HEK293 (cell line): ENCODE measurements around the gene ANXA7.

Experiments used
- CTCF ChIA-PET: fragments of 350-600 bp; formaldehyde crosslinking; extraction: SDS; loops from one replicate; lab custom pipeline; 2021; ENCODE audit warnings: antibody characterized with exemption; lab: Yijun Ruan, JAX
- POLR2A ChIA-PET: fragments of 300-600 bp; formaldehyde crosslinking; extraction: SDS; loops from one replicate; lab custom pipeline; 2020; ENCODE audit warnings: antibody characterized with exemption, inconsistent platforms; lab: Yijun Ruan, JAX
- H3K27ac ChIP-seq: fragments of 200-500 bp; sonication (Bioruptor generic); 2 replicates; pipeline ENCODE4 v1.5.1; 2014; ENCODE audit warnings: low read depth, low read length, control low read depth, inconsistent platforms; ENCODE audit errors: extremely low read depth
- H3K36me3 ChIP-seq, 2 experiments: fragments of 200-500 bp in 1 of 2; sonication (Bioruptor generic) in 1 of 2; 1 replicate in 1 of 2; 2 replicates in 1 of 2; pipeline ENCODE4 v1.5.1; 2014 to 2017; ENCODE audit warnings: inconsistent platforms in 2 of 2, low read length in 2 of 2; ENCODE audit not compliant: control insufficient read depth in 2 of 2, insufficient read depth in 1 of 2
- H3K4me1 ChIP-seq: fragments of 200-500 bp; sonication (Bioruptor generic); 2 replicates; pipeline ENCODE4 v1.5.1; 2014; ENCODE audit warnings: mild to moderate bottlenecking, low read length, inconsistent platforms; ENCODE audit not compliant: control insufficient read depth, insufficient read depth
- H3K4me3 ChIP-seq: 2 replicates; pipeline ENCODE4 v1.5.1; 2011; ENCODE audit warnings: low read depth, mild to moderate bottlenecking, control low read depth, low read length, moderate library complexity
- H3K9me3 ChIP-seq: fragments of 200-500 bp; sonication (Bioruptor generic); 2 replicates; pipeline ENCODE4 v1.5.1; 2014; ENCODE audit warnings: low read depth, low read length, inconsistent platforms; ENCODE audit not compliant: control insufficient read depth, insufficient read depth
- BCL6B ChIP-seq: fragments of 450-650 bp; formaldehyde crosslinking; IDR thresholded peaks from 2 replicates; pipeline ENCODE4 v1.5.1; 2017; ENCODE audit warnings: missing biosample characterization, missing genetic modification characterization
- CTCF ChIP-seq: fragments of 450-650 bp; formaldehyde crosslinking; IDR thresholded peaks from 2 replicates; pipeline ENCODE4 v1.5.1; 2016; ENCODE audit warnings: missing biosample characterization, missing genetic modification characterization
- GLI4 ChIP-seq: fragments of 450-650 bp; formaldehyde crosslinking; IDR thresholded peaks from 2 replicates; pipeline ENCODE4 v1.5.1; 2016; ENCODE audit warnings: missing biosample characterization, missing genetic modification characterization
- IKZF3 ChIP-seq: fragments of 450-650 bp; IDR thresholded peaks from 2 replicates; pipeline ENCODE4 v1.5.0; 2018; ENCODE audit warnings: missing biosample characterization, mild to moderate bottlenecking, missing genetic modification characterization, moderate library complexity
- INSM2 ChIP-seq: fragments of 450-650 bp; formaldehyde crosslinking; IDR thresholded peaks from 2 replicates; pipeline ENCODE4 v1.5.1; 2016; ENCODE audit warnings: missing biosample characterization, missing genetic modification characterization
- OSR2 ChIP-seq: fragments of 450-650 bp; formaldehyde crosslinking; IDR thresholded peaks from 2 replicates; pipeline ENCODE4 v1.5.1; 2016; ENCODE audit warnings: missing biosample characterization, missing genetic modification characterization
- OVOL3 ChIP-seq: fragments of 450-650 bp; formaldehyde crosslinking; IDR thresholded peaks from 2 replicates; pipeline ENCODE4 v1.5.1; 2016; ENCODE audit warnings: missing biosample characterization, missing genetic modification characterization
- WT1 ChIP-seq: fragments of 450-650 bp; formaldehyde crosslinking; IDR thresholded peaks from 2 replicates; pipeline ENCODE4 v1.5.1; 2016; ENCODE audit warnings: missing biosample characterization, missing genetic modification characterization
- YY2 ChIP-seq: fragments of 450-650 bp; formaldehyde crosslinking; IDR thresholded peaks from 2 replicates; pipeline ENCODE4 v1.5.1; 2016; ENCODE audit warnings: missing biosample characterization, missing genetic modification characterization
- ZBTB49 ChIP-seq: fragments of 450-650 bp; formaldehyde crosslinking; IDR thresholded peaks from 2 replicates; pipeline ENCODE4 v1.5.1; 2016; ENCODE audit warnings: missing biosample characterization, missing genetic modification characterization, low read depth
- ZBTB7A ChIP-seq: fragments of 450-650 bp; formaldehyde crosslinking; IDR thresholded peaks from 2 replicates; pipeline ENCODE4 v1.5.1; 2016; ENCODE audit warnings: low read depth, missing biosample characterization, missing genetic modification characterization
- ZEB2 ChIP-seq: fragments of 450-650 bp; formaldehyde crosslinking; IDR thresholded peaks from 2 replicates; pipeline ENCODE4 v1.5.1; 2016; ENCODE audit warnings: missing biosample characterization, missing genetic modification characterization
- ZFP3 ChIP-seq: fragments of 450-650 bp; formaldehyde crosslinking; IDR thresholded peaks from 2 replicates; pipeline ENCODE4 v1.5.1; 2016; ENCODE audit warnings: low read depth, missing biosample characterization, missing genetic modification characterization
- ZFP37 ChIP-seq: fragments of 450-650 bp; formaldehyde crosslinking; IDR thresholded peaks from 2 replicates; pipeline ENCODE4 v1.5.1; 2016; ENCODE audit warnings: missing biosample characterization, missing genetic modification characterization
- ZNF23 ChIP-seq: fragments of 450-650 bp; formaldehyde crosslinking; IDR thresholded peaks from 2 replicates; pipeline ENCODE4 v1.5.1; 2016; ENCODE audit warnings: missing biosample characterization, missing genetic modification characterization, borderline replicate concordance
- ZNF239 ChIP-seq: fragments of 450-650 bp; formaldehyde crosslinking; IDR thresholded peaks from 2 replicates; pipeline ENCODE4 v1.5.1; 2016; ENCODE audit warnings: missing biosample characterization, missing genetic modification characterization
- ZNF416 ChIP-seq: fragments of 450-650 bp; formaldehyde crosslinking; IDR thresholded peaks from 2 replicates; pipeline ENCODE4 v1.5.1; 2016; ENCODE audit warnings: missing biosample characterization, missing genetic modification characterization
- ZNF501 ChIP-seq: fragments of 450-650 bp; formaldehyde crosslinking; IDR thresholded peaks from 2 replicates; pipeline ENCODE4 v1.5.1; 2016; ENCODE audit warnings: missing biosample characterization, missing genetic modification characterization
- ZNF549 ChIP-seq: fragments of 450-650 bp; IDR thresholded peaks from 2 replicates; pipeline ENCODE4 v1.5.1; 2018; ENCODE audit warnings: missing biosample characterization, missing genetic modification characterization, mild to moderate bottlenecking, inconsistent platforms, moderate library complexity
- ZNF561 ChIP-seq: fragments of 450-650 bp; IDR thresholded peaks from 2 replicates; pipeline ENCODE4 v1.5.1; 2018; ENCODE audit warnings: missing biosample characterization, missing genetic modification characterization, borderline replicate concordance
- ZNF571 ChIP-seq: fragments of 450-650 bp; formaldehyde crosslinking; IDR thresholded peaks from 2 replicates; pipeline ENCODE4 v1.5.0; 2017; ENCODE audit warnings: missing biosample characterization, missing genetic modification characterization
- ZNF664 ChIP-seq: fragments of 450-650 bp; formaldehyde crosslinking; IDR thresholded peaks from 2 replicates; pipeline ENCODE4 v1.5.1; 2016; ENCODE audit warnings: missing biosample characterization, missing genetic modification characterization
- ZNF692 ChIP-seq: fragments of 450-650 bp; formaldehyde crosslinking; IDR thresholded peaks from 2 replicates; pipeline ENCODE4 v1.5.1; 2016; ENCODE audit warnings: missing biosample characterization, missing genetic modification characterization
- ZNF843 ChIP-seq: fragments of 450-650 bp; formaldehyde crosslinking; IDR thresholded peaks from 2 replicates; pipeline ENCODE4 v1.5.1; 2016; ENCODE audit warnings: missing biosample characterization, missing genetic modification characterization
- ZSCAN23 ChIP-seq: fragments of 450-650 bp; formaldehyde crosslinking; IDR thresholded peaks from 2 replicates; pipeline ENCODE4 v1.5.1; 2016; ENCODE audit warnings: missing biosample characterization, missing genetic modification characterization

The ANXA7 gene

GRCh38 chr10:73405556-73405955 lies 8.3 kb downstream of the ANXA7 start (continued):
- no peak for TF ChIP-seq BCL6B (tag by site-specific recombination)
- no peak for TF ChIP-seq ZBTB49
- TF ChIP-seq ZEB2 (tag by site-specific recombination), result no peak
- TF ChIP-seq ZNF549 (tag by site-specific recombination), result no peak

- Histone ChIP-seq H3K9me3 (no peaks in the 10 kb centered on the region), H3K4me3 (no peak overlapping the region), H3K4me1 (no peaks in the 10 kb centered on the region), H3K36me3 (peaks cover 8 to 9% of the 10 kb centered on the region in 2 experiments; a peak in 2 of 3 replicates), H3K27ac (no peak overlapping the region)
- POLR2A ChIA-PET, result no interaction called here
- TF ChIP-seq YY2 (no peak), ZNF416 (tag by site-specific recombination) (no peak), ZNF23 (tag by site-specific recombination) (no peak), ZBTB7A (tag by site-specific recombination) (no peak), ZNF843 (tag by site-specific recombination) (no peak), OVOL3 (tag by site-specific recombination) (no peak), ZFP3 (tag by site-specific recombination) (no peak), GLI4 (tag by site-specific recombination) (no peak), INSM2 (tag by site-specific recombination) (no peak), ZNF692 (no peak)
- CTCF ChIA-PET, result no interaction called here
Measured at GRCh38 chr10:73404690-73405089, 9.2 kb downstream of the ANXA7 start.

- no peaks in the 10 kb centered on the region for H3K9me3 ChIP-seq
- CTCF ChIA-PET, result interaction anchor here (0.6 to 1.5 kb wide), 2 partner anchors 9 to 20 kb away, joined by 3 read pairs; no protein-coding TSS in a partner anchor
- H3K27ac ChIP-seq, result no peak overlapping the region
- H3K36me3 ChIP-seq, result peaks cover 12 to 27% of the 10 kb centered on the region in 2 experiments; a peak in 2 of 3 replicates
- H3K4me3 ChIP-seq, result no peak overlapping the region
- no peaks in the 10 kb centered on the region for H3K4me1 ChIP-seq
- POLR2A ChIA-PET, result no interaction called here
- no peak for TF ChIP-seq ZSCAN23 (tag by site-specific recombination)
- no peak for TF ChIP-seq ZNF664 (tag by site-specific recombination)
- TF ChIP-seq OSR2 (tag by site-specific recombination), result no peak
- TF ChIP-seq ZFP37 (tag by site-specific recombination), result no peak
- no peak for TF ChIP-seq ZNF571 (tag by site-specific recombination)
- no peak for TF ChIP-seq ZNF239 (tag by site-specific recombination)
- TF ChIP-seq IKZF3, result no peak
- no peak for TF ChIP-seq ZNF501
- TF ChIP-seq CTCF (tag by site-specific recombination), result no peak
- no peak for TF ChIP-seq WT1 (tag by site-specific recombination)
- TF ChIP-seq ZNF561 (tag by site-specific recombination), result no peak
Measured at GRCh38 chr10:73401636-73402035, 12.2 kb downstream of the ANXA7 start.
